Duodenal mucosa (tissue), 2 donors: ENCODE data around the gene GNG7.
"Not testable (repeated sequence)": the region's sequence is repeated elsewhere in the genome, so short reads cannot be mapped to it uniquely, and the experiment has no call there.

Source experiments
- H3K27ac ChIP-seq: one replicate; pipeline ENCODE4 v1.7.0; 2013; ENCODE audit warnings: low read depth, low read length
- H3K27me3 ChIP-seq, 2 donors: one replicate each; pipeline ENCODE4 v1.7.0; 2013; ENCODE audit warnings: low read length in 2 of 2, control low read depth in 1 of 2; ENCODE audit not compliant: insufficient read depth in 2 of 2, control insufficient read depth in 1 of 2
- H3K36me3 ChIP-seq, 2 donors: one replicate each; pipeline ENCODE4 v1.7.0; 2013; ENCODE audit warnings: low read length in 2 of 2, control low read depth in 1 of 2; ENCODE audit not compliant: insufficient read depth in 2 of 2, control insufficient read depth in 1 of 2
- H3K4me1 ChIP-seq, 2 donors: one replicate each; pipeline ENCODE4 v1.7.0; 2013; ENCODE audit warnings: low read length in 2 of 2, control low read depth in 1 of 2; ENCODE audit not compliant: insufficient read depth in 2 of 2, control insufficient read depth in 1 of 2
- H3K4me3 ChIP-seq, 2 donors: one replicate each; pipeline ENCODE4 v1.7.0; 2013; ENCODE audit warnings: low read length in 2 of 2, low read depth in 1 of 2
- H3K9ac ChIP-seq, 2 donors: one replicate each; pipeline ENCODE4 v1.7.0; 2013; ENCODE audit warnings: low read length in 2 of 2, low read depth in 1 of 2
- H3K9me3 ChIP-seq, 2 donors: one replicate each; pipeline ENCODE4 v1.7.0; 2013; ENCODE audit warnings: low read length in 2 of 2, control low read depth in 1 of 2; ENCODE audit not compliant: control insufficient read depth in 1 of 2

The GNG7 gene

GRCh38 chr19:2678044-2678671, 24.3 kb downstream of the GNG7 start:
- H3K9ac ChIP-seq: peak overlapping the region in 1 of 2 donors; percentile 14
- no peaks in the 10 kb centered on the region for H3K36me3 ChIP-seq
- H3K27me3 ChIP-seq: no peaks in the 10 kb centered on the region
- H3K4me1 ChIP-seq: peaks cover 0 to 5% of the 10 kb centered on the region in 2 donors
- H3K9me3 ChIP-seq: no peaks in the 10 kb centered on the region
- no peak overlapping the region for H3K4me3 ChIP-seq
- peak overlapping the region; percentile 26 for H3K27ac ChIP-seq

GRCh38 chr19:2676823-2677222, 25.7 kb downstream of the GNG7 start:
- peaks cover 0 to 5% of the 10 kb centered on the region in 2 donors for H3K4me1 ChIP-seq
- H3K27ac ChIP-seq: no peak overlapping the region

GRCh38 chr19:2675892-2676291, 26.6 kb downstream of the GNG7 start:
- no peaks in the 10 kb centered on the region for H3K27me3 ChIP-seq
- H3K36me3 ChIP-seq: no peaks in the 10 kb centered on the region
- no peak overlapping the region for H3K4me3 ChIP-seq
- no peaks in the 10 kb centered on the region for H3K9me3 ChIP-seq
- H3K9ac ChIP-seq: no peak overlapping the region
- no peak overlapping the region for H3K27ac ChIP-seq
- peaks cover 0 to 5% of the 10 kb centered on the region in 2 donors for H3K4me1 ChIP-seq

More at GRCh38 chr19:2676823-2677222, 25.7 kb downstream of the GNG7 start:
- Histone ChIP-seq H3K4me3 (no peak overlapping the region), H3K9ac (no peak overlapping the region), H3K9me3 (no peaks in the 10 kb centered on the region), H3K27me3 (no peaks in the 10 kb centered on the region), H3K36me3 (no peaks in the 10 kb centered on the region)

GRCh38 chr19:2670217-2670616, 32.3 kb downstream of the GNG7 start:
- Histone ChIP-seq H3K4me1 (no peaks in the 10 kb centered on the region), H3K27ac (no peak overlapping the region), H3K9ac (no peak overlapping the region), H3K9me3 (no peaks in the 10 kb centered on the region), H3K27me3 (no peaks in the 10 kb centered on the region), H3K36me3 (no peaks in the 10 kb centered on the region), H3K4me3 (no peak overlapping the region)

GRCh38 chr19:2668175-2668763, 34.2 kb downstream of the GNG7 start:
- Histone ChIP-seq H3K4me3 (no peak overlapping the region), H3K36me3 (no peaks in the 10 kb centered on the region), H3K9ac (no peak overlapping the region), H3K27me3 (no peaks in the 10 kb centered on the region), H3K4me1 (no peaks in the 10 kb centered on the region), H3K9me3 (no peaks in the 10 kb centered on the region), H3K27ac (no peak overlapping the region)

GRCh38 chr19:2667349-2667748, 35.1 kb downstream of the GNG7 start:
- not testable (repeated sequence) for H3K9ac ChIP-seq, H3K27ac ChIP-seq, H3K4me1 ChIP-seq, H3K36me3 ChIP-seq, H3K27me3 ChIP-seq, H3K4me3 ChIP-seq, H3K9me3 ChIP-seq

- Histone ChIP-seq H3K9ac (no peak overlapping the region), H3K4me3 (no peak overlapping the region), H3K27ac (no peak overlapping the region), H3K27me3 (no peaks in the 10 kb centered on the region), H3K36me3 (no peaks in the 10 kb centered on the region), H3K9me3 (peaks cover 2 to 3% of the 10 kb centered on the region in 2 donors), H3K4me1 (no peaks in the 10 kb centered on the region)
Observed at GRCh38 chr19:2666344-2666994, 36.0 kb downstream of the GNG7 start.

- Histone ChIP-seq H3K9me3 (peaks cover 2 to 3% of the 10 kb centered on the region in 2 donors), H3K36me3 (no peaks in the 10 kb centered on the region), H3K9ac (no peak overlapping the region), H3K27ac (no peak overlapping the region), H3K27me3 (no peaks in the 10 kb centered on the region), H3K4me3 (no peak overlapping the region), H3K4me1 (no peaks in the 10 kb centered on the region)
Observed at GRCh38 chr19:2665103-2665502, 37.4 kb downstream of the GNG7 start.

GRCh38 chr19:2663920-2664571, 38.4 kb downstream of the GNG7 start:
- Histone ChIP-seq H3K4me1 (no peaks in the 10 kb centered on the region), H3K9me3 (peaks cover 2 to 3% of the 10 kb centered on the region in 2 donors), H3K4me3 (no peak overlapping the region), H3K9ac (no peak overlapping the region), H3K27me3 (no peaks in the 10 kb centered on the region), H3K27ac (peak overlapping the region; percentile 50), H3K36me3 (no peaks in the 10 kb centered on the region)

GRCh38 chr19:2661615-2662014, 40.9 kb downstream of the GNG7 start:
- H3K4me3 ChIP-seq: no peak overlapping the region
- H3K27me3 ChIP-seq: no peaks in the 10 kb centered on the region
- no peak overlapping the region for H3K9ac ChIP-seq
- H3K4me1 ChIP-seq: no peaks in the 10 kb centered on the region
- peaks cover 2 to 3% of the 10 kb centered on the region in 2 donors for H3K9me3 ChIP-seq
- no peaks in the 10 kb centered on the region for H3K36me3 ChIP-seq
- H3K27ac ChIP-seq: no peak overlapping the region
